GM10847 (cell line): ENCODE results near the gene SLIT2.

Experiments
- POLR2A ChIP-seq: IDR thresholded peaks from 2 replicates; pipeline ENCODE4 v1.6.1; 2011; ENCODE audit not compliant: insufficient read length; ENCODE audit errors: extremely low read depth

The SLIT2 gene

GRCh38 chr4:20256381-20256881 is 4.7 kb downstream of the SLIT2 start:
- no peak for TF ChIP-seq POLR2A

GRCh38 chr4:20259707-20260106 is 8.0 kb downstream of the SLIT2 start:
- TF ChIP-seq POLR2A = no peak

GRCh38 chr4:20260821-20261220 is 9.1 kb downstream of the SLIT2 start:
- TF ChIP-seq POLR2A = no peak

- TF ChIP-seq POLR2A = no peak
Measured at GRCh38 chr4:20262221-20262620, 10.5 kb downstream of the SLIT2 start.

GRCh38 chr4:20264688-20265087 is 13.0 kb downstream of the SLIT2 start:
- no peak for TF ChIP-seq POLR2A

GRCh38 chr4:20265726-20266125 is 14.0 kb downstream of the SLIT2 start:
- TF ChIP-seq POLR2A = no peak

GRCh38 chr4:20266215-20267082 is 14.7 kb downstream of the SLIT2 start:
- TF ChIP-seq POLR2A = no peak

- TF ChIP-seq POLR2A = no peak
Measured at GRCh38 chr4:20268028-20268427, 16.3 kb downstream of the SLIT2 start.

GRCh38 chr4:20269320-20269719 is 17.6 kb downstream of the SLIT2 start:
- TF ChIP-seq POLR2A = no peak

GRCh38 chr4:20271950-20272349 is 20.2 kb downstream of the SLIT2 start:
- TF ChIP-seq POLR2A = no peak

- TF ChIP-seq POLR2A = no peak
Measured at GRCh38 chr4:20272411-20272872, 20.7 kb downstream of the SLIT2 start.

GRCh38 chr4:20273793-20274192 is 22.1 kb downstream of the SLIT2 start:
- no peak for TF ChIP-seq POLR2A

- TF ChIP-seq POLR2A = no peak
Measured at GRCh38 chr4:20276848-20277247, 25.1 kb downstream of the SLIT2 start.

GRCh38 chr4:20278195-20278594 is 26.5 kb downstream of the SLIT2 start:
- TF ChIP-seq POLR2A = no peak

GRCh38 chr4:20279381-20279780 is 27.7 kb downstream of the SLIT2 start:
- TF ChIP-seq POLR2A = no peak

- TF ChIP-seq POLR2A = no peak
Measured at GRCh38 chr4:20281453-20281852, 29.7 kb downstream of the SLIT2 start.

- TF ChIP-seq POLR2A = no peak
Measured at GRCh38 chr4:20283039-20283438, 31.3 kb downstream of the SLIT2 start.
